ENCODE data around the gene TANGO6. TPM values are rescaled to one million over a fixed set of nuclear protein-coding genes. Genes with fewer than 3 reads are reported as not detected.

Gene TANGO6
- total RNA-seq, 1 experiment from 2014 or later = 17.1 TPM

DNA sequence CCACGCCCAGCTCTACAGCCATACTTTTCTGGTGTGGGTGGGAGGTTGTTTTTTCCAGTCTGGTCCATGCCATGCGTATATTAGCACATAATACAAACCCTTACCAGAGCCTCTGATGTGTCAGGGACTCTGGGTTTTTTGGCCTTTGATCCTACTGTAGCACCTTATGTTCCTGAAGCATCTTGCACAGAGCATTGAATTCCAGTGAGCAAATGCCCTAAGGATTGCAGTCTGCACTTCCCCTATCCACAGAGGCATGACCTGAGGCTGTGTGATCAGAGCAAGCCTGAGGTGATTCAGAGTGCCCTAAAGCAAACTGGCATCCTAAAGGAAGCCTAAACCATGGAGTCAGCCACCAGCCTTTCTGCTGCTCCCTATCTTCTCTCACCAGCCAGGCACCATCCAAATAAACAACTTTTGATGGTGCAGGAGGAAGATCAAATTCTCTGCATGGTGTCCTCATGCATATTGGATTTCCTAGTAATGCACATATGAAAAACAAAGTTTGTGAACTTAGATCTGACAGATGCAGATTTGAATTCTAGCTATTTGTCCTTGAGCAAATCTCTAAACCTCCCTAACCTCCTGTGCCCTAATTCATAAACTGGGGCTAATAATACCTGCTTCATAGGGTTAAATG lies 220.9 kb downstream of the TANGO6 start:
- no peak for DNase-seq (ENCODE audit: low read depth in 1 of 2, low spot score in 2 of 2)
- H3K27me3 ChIP-seq (replicated peaks) = no peaks in the 10 kb centered on the region
- H3K27ac ChIP-seq = no peak overlapping the region

DNA sequence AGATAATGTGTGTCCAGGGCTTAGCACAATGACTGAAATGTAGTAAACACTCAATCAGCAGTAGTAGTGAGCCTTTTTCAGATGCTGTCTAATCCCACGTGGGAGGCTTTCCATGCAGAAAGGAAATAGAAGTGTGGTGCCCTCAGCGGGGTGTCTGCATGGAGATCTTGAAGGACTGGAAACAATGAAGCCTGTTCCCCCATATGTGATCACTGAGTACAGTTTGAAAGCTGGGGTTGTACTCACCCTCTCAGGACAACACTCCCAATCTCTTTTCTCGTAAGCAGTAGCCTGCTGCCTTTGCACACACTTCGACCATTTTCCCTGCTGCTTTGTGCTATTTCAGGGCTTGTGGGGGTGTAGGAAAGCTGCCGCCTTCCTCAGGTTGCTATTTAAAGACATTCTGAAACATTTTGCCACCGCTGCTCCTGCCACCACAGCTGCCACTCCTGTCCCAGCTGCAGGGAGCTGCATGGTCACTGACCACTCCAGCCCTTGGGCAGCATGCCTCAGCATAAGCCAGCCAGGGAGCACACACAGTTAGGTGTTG lies 221.5 kb downstream of the TANGO6 start:
- Histone ChIP-seq H3K4me1 (replicated peaks) (peaks cover 5% of the 10 kb centered on the region; the same call in 1 of the 2 replicates), H3K27ac (no peak overlapping the region), H3K36me3 (no peaks in the 10 kb centered on the region), H3K27me3 (replicated peaks) (no peaks in the 10 kb centered on the region), H3K4me3 (no peak overlapping the region), H3K9me3 (replicated peaks) (no peaks in the 10 kb centered on the region)
- DNase-seq (ENCODE audit: low read depth in 1 of 2, low spot score in 2 of 2) = no peak

More for the DNA sequence above, 220.9 kb downstream of the TANGO6 start:
- Histone ChIP-seq H3K4me3 (no peak overlapping the region), H3K9me3 (replicated peaks) (no peaks in the 10 kb centered on the region), H3K36me3 (no peaks in the 10 kb centered on the region), H3K4me1 (replicated peaks) (no peaks in the 10 kb centered on the region)

DNA sequence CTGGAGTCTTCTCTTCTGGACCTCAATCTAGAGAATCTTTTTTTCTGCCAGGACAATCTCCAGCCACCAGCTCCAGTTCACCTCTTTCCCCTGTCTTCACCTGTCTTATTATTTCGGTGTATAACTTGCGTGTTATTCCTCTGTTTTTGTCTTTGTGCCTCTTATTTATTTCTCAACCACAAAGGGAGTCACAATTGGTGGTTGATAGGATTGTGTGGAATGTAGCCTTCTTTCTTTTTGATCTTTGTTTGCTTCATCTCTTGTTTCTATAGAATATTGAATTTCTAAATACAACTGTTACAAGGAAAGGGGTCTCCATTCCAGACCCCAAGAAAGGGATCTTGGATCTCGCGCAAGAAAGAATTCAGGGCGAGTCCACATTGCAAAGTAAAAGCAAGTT lies 226.2 kb downstream of the TANGO6 start:
- Histone ChIP-seq H3K4me3 (no peak overlapping the region), H3K9me3 (replicated peaks) (no peaks in the 10 kb centered on the region), H3K27me3 (replicated peaks) (no peaks in the 10 kb centered on the region), H3K36me3 (no peaks in the 10 kb centered on the region), H3K4me1 (replicated peaks) (peaks cover 23% of the 10 kb centered on the region), H3K27ac (no peak overlapping the region)
- DNase-seq (ENCODE audit: low read depth in 1 of 2, low spot score in 2 of 2) = no peak

DNA sequence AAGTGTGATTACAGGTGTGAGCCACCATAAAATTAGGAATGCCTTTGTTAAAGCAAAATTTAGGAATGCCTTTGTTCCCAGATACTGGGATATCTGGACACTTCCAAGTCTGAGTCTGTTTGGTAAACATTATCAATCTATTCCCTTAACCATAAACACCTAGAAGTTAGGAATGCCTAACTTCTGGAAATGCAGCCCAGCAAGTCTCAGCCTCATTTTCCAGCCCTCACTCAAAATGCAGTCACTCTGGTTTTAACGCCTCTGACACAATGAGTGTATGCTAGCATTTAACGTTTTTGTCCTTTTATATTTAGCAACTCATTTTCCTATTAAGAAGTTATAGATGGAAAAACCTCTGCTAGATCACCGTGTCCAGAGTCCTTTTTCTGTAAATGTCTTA lies 227.7 kb downstream of the TANGO6 start:
- no peak overlapping the region for H3K27ac ChIP-seq
- DNase-seq (ENCODE audit: low read depth in 1 of 2, low spot score in 2 of 2) = no peak

DNA sequence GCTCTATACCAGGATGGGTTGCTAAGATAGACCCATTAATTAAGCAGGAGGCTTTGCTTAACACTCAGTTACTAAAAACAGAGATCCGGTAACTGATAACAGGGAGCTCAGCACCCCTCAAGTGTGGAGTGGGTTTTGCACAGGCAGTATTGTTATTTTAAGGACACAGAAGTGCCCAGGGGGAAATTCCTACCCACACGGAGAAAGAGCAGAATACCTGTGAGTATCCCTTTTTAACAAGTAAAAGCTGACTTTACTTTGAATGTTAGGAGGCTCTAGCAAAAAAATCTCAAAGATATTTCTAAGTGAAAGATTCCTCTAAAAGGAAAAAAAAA lies 229.3 kb downstream of the TANGO6 start:
- Histone ChIP-seq H3K9me3 (replicated peaks) (no peaks in the 10 kb centered on the region), H3K4me1 (replicated peaks) (peaks cover 23% of the 10 kb centered on the region), H3K36me3 (no peaks in the 10 kb centered on the region), H3K4me3 (no peak overlapping the region), H3K27me3 (replicated peaks) (no peaks in the 10 kb centered on the region), H3K27ac (no peak overlapping the region)
- DNase-seq (ENCODE audit: low read depth in 1 of 2, low spot score in 2 of 2) = no peak

More for the DNA sequence above, 227.7 kb downstream of the TANGO6 start:
- Histone ChIP-seq H3K9me3 (replicated peaks) (no peaks in the 10 kb centered on the region), H3K27me3 (replicated peaks) (no peaks in the 10 kb centered on the region), H3K4me3 (no peak overlapping the region), H3K4me1 (replicated peaks) (peaks cover 23% of the 10 kb centered on the region), H3K36me3 (no peaks in the 10 kb centered on the region)

DNA sequence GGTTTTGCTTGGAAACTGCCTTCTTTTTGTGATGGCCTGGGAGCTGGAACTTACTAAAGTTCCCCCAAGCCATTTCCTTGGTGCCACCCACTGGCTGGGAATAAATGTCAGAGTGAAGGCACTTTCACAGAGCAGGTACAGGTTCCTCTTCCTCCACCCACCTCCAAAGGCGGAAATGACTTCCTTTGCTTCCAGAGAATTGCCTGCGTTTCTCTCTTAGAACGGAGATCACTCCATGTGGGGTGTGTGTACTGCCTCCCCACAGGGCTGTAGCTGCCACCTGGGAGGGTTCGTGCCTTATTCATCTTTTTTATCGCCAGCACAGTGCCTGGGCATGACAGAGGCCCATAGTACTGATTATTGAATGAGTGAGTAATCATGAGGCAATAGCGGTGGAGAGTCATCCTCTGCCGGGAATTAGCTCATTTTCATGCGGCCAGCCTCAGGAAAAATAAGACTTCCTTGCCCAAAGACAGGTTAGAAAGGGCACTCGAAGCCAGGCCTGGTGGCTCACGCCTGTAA lies 229.9 kb downstream of the TANGO6 start:
- no peak overlapping the region for H3K4me3 ChIP-seq
- no peaks in the 10 kb centered on the region for H3K36me3 ChIP-seq
- H3K9me3 ChIP-seq (replicated peaks) = no peaks in the 10 kb centered on the region
- no peaks in the 10 kb centered on the region for H3K27me3 ChIP-seq (replicated peaks)
- H3K27ac ChIP-seq = peak overlapping the region; percentile 45
- peaks cover 23% of the 10 kb centered on the region for H3K4me1 ChIP-seq (replicated peaks)
- DNase-seq (ENCODE audit: low read depth in 1 of 2, low spot score in 2 of 2) = peak; percentile 62 to 68

DNA sequence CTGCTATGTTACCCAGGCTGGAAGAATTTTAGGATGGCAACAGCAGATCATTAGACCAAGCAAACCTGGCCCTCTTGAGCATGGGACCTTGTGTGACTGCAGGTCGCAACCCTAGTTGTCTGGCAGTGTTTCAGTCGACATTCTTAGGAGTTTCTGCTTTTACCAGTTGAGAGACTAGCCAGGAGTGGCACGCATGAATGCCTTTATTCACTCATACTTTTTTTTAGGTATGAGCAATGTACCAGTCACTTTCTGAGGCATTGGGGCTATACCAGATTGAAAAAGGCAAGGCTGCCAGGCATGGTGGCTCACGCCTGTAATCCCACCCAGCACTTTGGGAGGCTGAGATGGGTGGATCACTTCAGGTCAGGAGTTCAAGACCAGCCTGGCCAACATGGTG lies 233.9 kb downstream of the TANGO6 start:
- no peak for DNase-seq (ENCODE audit: low read depth in 1 of 2, low spot score in 2 of 2)
- no peak overlapping the region for H3K27ac ChIP-seq

DNA sequence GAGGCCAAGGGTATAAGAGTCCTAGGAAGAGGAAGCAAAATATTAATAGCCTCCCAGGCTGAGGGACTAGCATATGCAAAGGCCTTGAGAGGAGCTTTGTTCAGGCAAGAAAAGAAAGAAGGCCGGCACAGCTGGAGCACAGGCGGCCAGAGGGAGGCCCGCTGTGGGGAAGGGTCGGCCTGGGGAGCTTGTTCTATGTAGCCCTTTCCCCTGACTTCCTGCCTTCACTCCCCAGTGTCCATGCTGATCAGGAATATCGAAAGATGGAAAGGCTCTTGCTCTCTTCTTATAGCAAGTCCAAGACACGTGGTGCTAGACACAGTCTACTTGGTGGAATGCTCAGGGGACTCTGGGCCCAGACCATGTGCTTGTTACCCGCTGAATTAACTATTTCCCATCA lies 234.7 kb downstream of the TANGO6 start:
- DNase-seq (ENCODE audit: low read depth in 1 of 2, low spot score in 2 of 2) = no peak
- no peaks in the 10 kb centered on the region for H3K27me3 ChIP-seq (replicated peaks)
- H3K4me3 ChIP-seq = no peak overlapping the region
- no peak overlapping the region for H3K27ac ChIP-seq
- H3K36me3 ChIP-seq = no peaks in the 10 kb centered on the region
- peaks cover 9% of the 10 kb centered on the region for H3K4me1 ChIP-seq (replicated peaks)
- H3K9me3 ChIP-seq (replicated peaks) = no peaks in the 10 kb centered on the region

More for the DNA sequence above, 233.9 kb downstream of the TANGO6 start:
- Histone ChIP-seq H3K4me1 (replicated peaks) (peaks cover 17% of the 10 kb centered on the region), H3K4me3 (no peak overlapping the region), H3K9me3 (replicated peaks) (no peaks in the 10 kb centered on the region), H3K36me3 (no peaks in the 10 kb centered on the region), H3K27me3 (replicated peaks) (no peaks in the 10 kb centered on the region)

DNA sequence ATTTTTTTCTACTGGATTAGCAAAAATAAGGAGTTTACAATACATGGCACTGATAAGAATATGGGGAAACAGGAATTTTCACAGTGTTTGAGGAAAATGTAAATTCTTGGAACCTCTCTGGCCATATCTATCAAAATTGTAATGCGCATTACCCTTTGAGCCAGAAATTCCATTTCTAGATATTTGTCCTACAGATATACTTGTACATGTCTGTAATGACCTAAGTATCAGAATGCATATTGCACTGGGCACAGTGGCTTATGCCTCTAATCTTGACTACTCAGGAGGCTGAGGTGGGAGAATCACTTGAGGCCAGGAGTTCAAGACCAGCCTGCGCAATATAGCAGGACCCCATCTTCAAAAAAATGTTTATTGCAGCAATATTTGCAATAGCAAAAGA lies 236.4 kb downstream of the TANGO6 start:
- H3K4me3 ChIP-seq = no peak overlapping the region
- peaks cover 15% of the 10 kb centered on the region for H3K4me1 ChIP-seq (replicated peaks)
- no peaks in the 10 kb centered on the region for H3K27me3 ChIP-seq (replicated peaks)
- no peaks in the 10 kb centered on the region for H3K36me3 ChIP-seq
- H3K9me3 ChIP-seq (replicated peaks) = no peaks in the 10 kb centered on the region
- no peak for DNase-seq (ENCODE audit: low read depth in 1 of 2, low spot score in 2 of 2)
- no peak overlapping the region for H3K27ac ChIP-seq

DNA sequence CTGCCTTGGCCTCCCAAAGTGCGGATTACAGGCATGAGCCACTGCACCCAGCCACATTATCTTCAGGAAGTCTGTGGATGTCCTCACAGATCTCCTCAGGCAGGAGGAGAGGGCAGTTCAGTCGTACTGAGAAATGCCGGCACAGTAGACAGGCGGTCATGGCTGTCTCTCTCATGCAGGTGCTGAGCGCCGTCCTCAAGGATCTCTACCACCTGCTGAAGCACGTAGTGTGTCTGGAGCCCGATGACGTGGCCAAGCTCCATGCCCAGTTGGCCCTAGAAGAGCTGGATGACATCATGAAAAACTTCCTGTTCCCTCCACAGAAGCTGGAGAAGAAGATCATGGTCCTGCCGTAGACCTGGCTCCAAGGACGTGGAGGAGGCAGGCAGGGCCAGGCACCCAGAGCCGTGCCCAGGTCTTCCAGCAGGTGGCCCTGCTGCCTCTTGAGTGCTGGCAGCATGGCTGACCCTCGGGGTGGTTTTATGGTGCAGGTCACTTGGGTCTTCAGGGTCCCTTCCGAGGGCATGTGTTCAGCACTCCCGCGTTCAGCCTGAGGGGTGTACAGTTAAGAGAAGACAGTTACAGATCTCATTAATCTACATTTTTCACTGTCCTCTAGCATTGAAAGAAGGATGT lies 240.1 kb downstream of the TANGO6 start:
- Histone ChIP-seq H3K4me1 (replicated peaks) (peaks cover 21% of the 10 kb centered on the region), H3K4me3 (no peak overlapping the region), H3K27ac (no peak overlapping the region), H3K36me3 (no peaks in the 10 kb centered on the region), H3K9me3 (replicated peaks) (no peaks in the 10 kb centered on the region), H3K27me3 (replicated peaks) (no peaks in the 10 kb centered on the region)
- no peak for DNase-seq (ENCODE audit: low read depth in 1 of 2, low spot score in 2 of 2)

DNA sequence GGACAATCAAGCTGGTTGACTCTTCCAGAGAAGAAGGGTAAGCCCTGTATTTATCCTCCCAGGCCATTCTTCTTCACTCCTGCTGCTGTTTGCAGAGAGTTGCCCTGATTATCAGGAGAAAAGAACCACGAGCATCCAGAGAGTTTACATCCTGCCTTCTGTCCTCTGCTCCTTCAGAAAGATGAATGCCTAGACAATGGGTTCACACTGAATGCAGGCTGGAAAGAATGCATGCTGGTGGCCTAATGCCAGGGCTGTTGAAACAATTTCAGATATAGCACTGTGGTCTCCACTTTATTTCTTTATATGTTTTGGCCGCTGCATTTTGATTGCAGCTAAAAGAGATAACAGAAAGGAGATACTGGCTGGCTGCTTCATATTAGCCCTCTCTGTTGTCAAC lies 241.0 kb downstream of the TANGO6 start:
- Histone ChIP-seq H3K36me3 (no peaks in the 10 kb centered on the region), H3K4me3 (no peak overlapping the region), H3K4me1 (replicated peaks) (peaks cover 22% of the 10 kb centered on the region), H3K27me3 (replicated peaks) (no peaks in the 10 kb centered on the region), H3K9me3 (replicated peaks) (no peaks in the 10 kb centered on the region), H3K27ac (peak overlapping the region; percentile 21)
- DNase-seq (ENCODE audit: low read depth in 1 of 2, low spot score in 2 of 2) = peak in 1 of 2 experiments; percentile 37

DNA sequence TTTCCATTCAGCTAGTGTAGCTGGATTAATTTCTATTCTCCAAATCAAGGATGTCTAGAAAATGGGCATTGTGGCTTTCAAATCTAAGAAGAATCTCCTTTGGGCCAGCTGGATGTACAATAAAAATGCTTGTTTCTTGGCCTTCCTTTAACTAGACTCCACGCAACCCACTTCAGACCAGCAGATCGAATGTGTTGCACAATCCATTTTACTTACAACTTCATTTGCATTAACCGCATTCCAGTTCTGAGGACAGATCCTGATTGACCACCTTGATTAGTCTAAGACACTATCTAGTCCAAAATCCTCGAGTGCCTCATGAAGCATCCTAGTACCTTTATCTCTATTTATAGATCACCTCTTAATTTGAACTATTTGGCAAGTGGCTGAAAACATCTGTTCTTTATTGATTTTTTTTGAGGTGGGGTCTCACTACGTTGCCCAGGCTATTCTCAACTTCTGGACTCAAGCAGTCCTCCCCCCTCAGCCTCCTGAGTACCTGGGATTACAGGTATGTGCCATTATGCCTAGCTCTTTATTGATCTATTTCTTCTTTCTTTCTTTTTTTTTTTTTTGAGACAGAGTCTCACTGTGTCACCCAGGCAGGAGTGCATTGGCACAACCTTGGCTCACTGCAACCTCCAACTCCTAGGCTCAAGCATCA lies 241.8 kb downstream of the TANGO6 start:
- H3K36me3 ChIP-seq = no peaks in the 10 kb centered on the region
- peaks cover 30% of the 10 kb centered on the region for H3K4me1 ChIP-seq (replicated peaks)
- DNase-seq (ENCODE audit: low read depth in 1 of 2, low spot score in 2 of 2) = no peak
- no peak overlapping the region for H3K27ac ChIP-seq
- no peaks in the 10 kb centered on the region for H3K9me3 ChIP-seq (replicated peaks)
- H3K4me3 ChIP-seq = no peak overlapping the region
- no peaks in the 10 kb centered on the region for H3K27me3 ChIP-seq (replicated peaks)

DNA sequence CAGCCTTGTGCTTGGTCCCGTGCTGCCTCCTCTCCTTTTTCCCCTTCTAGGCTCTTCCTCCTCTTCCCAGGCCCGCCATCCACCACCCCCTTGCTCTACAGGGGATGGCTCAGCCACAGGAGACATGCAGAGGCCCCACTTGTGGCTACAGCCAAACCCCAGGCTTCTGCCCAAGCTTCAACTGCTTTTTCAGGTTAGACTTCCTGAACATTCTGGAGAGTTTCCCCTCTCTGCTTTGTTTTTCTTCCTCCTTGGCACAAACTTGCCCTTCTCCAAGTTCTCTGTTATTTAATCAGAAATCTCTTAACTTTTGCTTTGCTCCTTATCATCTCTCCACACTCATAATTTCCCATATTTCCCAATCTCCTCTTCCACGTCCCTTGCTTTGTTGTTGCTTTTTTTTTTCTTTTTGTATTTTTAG lies 243.8 kb downstream of the TANGO6 start:
- H3K36me3 ChIP-seq = no peaks in the 10 kb centered on the region
- no peak overlapping the region for H3K27ac ChIP-seq
- H3K9me3 ChIP-seq (replicated peaks) = no peaks in the 10 kb centered on the region
- no peak overlapping the region for H3K4me3 ChIP-seq
- H3K4me1 ChIP-seq (replicated peaks) = peaks cover 34% of the 10 kb centered on the region
- H3K27me3 ChIP-seq (replicated peaks) = no peaks in the 10 kb centered on the region
- DNase-seq (ENCODE audit: low read depth in 1 of 2, low spot score in 2 of 2) = no peak

DNA sequence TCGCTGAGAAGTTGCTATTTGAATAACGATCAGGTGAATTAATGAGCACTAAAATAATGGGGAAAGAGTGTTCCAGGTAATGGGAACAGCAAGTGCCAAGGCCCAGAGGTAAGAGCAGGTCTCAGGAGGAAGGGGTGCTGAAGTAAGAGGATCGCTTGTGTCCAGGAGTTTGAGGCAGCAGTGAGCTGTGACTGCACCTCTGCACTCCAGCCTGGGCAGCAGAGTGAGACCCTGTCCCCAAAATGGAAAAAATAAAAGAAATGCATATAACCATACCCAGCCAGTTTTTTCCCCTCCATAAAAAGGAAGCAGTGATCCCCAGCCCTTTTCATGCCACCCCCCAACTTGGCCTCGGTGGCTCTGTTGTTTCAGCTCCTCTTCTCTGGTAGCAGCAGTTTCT lies 245.4 kb downstream of the TANGO6 start:
- no peak for DNase-seq (ENCODE audit: low read depth in 1 of 2, low spot score in 2 of 2)
- H3K27ac ChIP-seq = no peak overlapping the region
- H3K4me1 ChIP-seq (replicated peaks) = peaks cover 28% of the 10 kb centered on the region
- no peak overlapping the region for H3K4me3 ChIP-seq
- no peaks in the 10 kb centered on the region for H3K9me3 ChIP-seq (replicated peaks)
- H3K27me3 ChIP-seq (replicated peaks) = no peaks in the 10 kb centered on the region
- no peaks in the 10 kb centered on the region for H3K36me3 ChIP-seq
